Hematopoietic multipotent progenitor cell treated with erythropoietin and hydrocortisone succinate and interleukin-3 and kit ligand, for 15 days (in vitro differentiated cells): ENCODE results near the gene P4HB.
A peak's percentile ranks its signal among the peaks of the same experiment; 100 is the strongest.

ENCODE experiments used
- DNase-seq: peaks from one replicate; pipeline ENCODE4 v3.0.0-alpha.2; 2015; ENCODE audit warnings: low spot score

Gene P4HB

DNA sequence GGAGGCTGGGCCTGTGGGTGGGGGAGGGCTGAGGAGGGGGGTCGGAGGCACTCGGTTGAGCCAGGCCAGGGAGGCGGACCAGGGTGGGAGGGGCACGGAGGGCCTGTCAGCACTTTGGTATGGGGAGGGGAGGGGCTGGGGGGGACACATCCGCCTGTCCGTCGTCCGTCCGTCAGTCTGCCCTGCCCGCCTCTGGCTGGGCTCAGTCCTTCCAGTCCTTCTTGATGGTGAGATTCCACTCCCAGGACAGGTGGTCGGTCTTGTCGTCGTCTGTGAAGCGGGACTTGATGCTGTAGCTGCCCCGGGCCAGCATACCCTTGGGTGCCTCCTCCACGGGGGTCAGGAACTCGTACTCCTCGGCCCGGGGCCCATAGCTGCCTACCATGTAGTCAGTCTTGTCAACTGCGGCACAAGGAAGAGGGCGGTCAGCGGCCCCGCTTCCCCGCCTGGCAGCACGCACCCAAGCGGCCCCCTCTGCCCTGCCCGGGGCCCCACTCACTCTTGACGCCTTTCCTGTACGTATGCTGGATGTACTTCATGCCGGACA, 8.4 kb upstream of the P4HB start:
- DNase-seq = no peak

DNA sequence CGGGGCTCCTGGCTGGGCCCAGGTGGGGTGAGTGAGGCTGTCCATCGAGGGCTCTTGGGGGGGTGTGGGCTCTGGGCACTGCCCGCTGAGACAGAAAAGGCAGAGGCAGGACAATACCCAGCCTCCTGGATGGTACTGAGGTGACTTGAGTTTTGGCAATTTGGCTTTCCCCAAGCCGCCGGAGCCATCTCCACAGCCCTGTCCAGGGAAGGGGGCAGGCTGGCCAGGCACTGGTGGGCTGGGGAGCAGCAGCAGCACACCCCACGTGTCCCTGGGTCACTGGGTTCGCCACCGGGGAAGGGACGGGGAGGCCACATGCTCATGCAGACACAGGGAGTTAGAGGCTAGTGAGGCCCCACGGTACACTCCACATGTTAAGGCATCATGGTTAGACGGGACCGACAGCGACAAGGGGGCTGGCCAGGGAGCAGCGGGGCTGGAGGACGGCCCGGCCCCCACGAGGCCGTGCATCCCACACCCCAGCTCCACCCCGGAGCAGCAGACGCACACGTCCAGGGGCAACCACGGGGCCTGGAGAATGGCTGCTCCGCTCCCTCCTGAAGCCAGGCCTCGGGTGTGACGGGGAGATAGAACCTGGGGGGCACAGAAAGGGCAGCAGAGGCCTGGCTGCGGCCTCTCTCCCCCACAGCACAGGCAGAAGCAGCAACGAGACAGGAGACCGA, 7.8 kb upstream of the P4HB start:
- DNase-seq = no peak

DNA sequence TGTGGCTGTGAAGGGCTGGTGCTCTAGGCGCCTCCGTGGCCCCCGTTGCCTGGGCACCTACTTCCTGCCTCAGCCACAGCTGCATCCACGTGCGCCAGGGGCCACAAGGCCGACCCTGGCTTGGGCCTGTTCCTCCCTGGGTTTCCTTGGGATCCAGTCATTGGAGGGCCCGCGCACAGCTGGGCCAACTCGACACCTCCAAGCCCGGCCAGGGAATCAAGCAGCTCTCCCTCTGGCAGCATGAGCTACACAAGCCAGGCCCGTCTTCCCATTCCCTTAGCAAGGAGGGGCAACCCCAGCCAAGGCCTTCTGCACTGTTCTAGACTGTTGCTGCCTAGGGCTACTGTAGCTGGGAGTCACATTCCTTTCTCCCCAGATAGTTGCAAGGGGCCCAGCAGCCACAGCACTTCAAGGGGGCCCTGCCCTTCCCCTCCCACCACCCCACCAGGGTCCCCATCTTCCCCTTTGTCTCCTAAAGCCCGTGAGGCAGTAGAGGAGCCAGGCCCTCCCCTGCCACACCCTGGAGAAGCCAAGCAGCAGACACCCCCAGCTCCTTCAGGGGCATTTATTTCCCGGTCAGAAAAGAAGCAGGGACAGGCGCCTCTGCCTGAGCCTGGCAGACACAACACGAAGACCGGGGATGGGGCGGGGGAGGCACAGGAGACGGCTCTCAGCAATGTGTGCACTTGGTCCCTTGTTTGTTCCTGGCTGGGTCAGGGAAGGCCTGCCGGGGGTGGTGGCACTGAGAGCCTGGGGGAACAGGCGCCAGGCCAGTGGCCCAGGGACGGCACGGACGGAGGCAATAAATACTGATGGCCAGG, 7.0 kb upstream of the P4HB start:
- DNase-seq = no peak

DNA sequence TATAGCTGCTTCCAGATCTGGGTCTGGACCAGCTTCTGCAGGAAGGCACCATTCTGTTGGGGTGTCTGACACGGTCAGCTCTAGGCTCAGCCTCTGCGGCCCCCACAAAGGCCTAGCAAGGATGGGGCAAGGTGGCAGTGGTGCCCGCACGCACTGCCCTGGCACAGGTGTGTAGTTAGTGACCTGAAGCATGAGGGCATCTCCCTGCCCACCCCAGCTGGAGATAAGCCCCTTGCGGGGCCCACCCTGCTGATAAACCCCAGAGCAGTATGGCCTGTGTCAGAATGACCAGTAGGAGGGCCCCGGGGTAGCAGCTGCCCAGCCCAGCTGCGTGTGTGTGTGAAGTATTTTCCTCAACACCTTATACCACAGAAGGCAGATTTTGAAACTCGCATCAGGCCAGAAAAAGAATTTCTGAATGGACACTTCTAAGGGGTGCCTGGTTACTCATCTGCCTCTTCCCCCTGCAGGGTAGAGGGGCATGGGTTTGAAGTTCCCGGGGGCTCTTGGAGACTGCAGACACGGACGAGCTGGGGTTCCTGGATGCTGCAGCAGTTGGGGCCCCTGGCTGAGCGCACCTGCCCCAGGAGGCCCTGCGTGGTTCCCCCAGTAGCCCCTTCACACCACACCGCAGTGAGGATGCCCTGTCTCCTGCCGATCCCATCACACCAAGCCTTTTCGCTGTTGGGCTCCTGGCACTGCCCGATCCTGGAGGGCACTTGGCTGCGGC, 6.3 kb upstream of the P4HB start:
- DNase-seq = no peak

DNA sequence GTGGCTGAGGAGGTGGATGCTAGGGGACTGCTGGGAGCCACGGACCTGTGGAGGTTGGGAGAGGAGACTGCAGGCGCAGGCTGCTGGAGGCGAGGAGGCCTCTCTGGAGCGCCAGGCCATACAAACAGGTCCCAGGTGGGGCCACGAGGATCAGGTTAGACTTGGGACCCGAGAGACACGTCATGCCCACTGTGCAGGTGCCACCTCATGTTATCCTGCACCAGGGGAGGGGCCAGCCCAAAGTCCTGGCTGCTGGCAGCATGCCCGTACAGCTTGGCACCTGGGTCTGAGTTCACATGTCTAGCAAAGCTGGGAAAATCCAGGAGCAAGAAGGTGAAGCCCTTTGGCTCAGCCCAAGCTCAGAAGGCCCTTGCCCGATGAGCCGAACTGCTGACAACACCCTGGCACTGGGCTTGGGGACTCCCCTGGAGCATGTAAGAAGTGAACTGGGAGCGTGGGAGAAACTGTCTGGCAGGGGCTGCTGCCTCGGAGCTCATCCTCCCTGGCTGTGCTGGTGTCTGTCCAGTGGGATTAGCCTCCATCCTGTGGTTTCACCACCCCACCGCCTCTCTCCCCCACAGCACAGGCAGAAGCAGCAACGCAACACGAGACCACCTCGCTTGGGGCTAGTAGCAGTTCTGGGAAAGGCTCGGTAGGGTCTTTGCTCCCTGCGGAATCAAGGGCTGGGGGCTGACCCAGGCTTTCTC, 5.6 kb upstream of the P4HB start:
- no peak for DNase-seq

DNA sequence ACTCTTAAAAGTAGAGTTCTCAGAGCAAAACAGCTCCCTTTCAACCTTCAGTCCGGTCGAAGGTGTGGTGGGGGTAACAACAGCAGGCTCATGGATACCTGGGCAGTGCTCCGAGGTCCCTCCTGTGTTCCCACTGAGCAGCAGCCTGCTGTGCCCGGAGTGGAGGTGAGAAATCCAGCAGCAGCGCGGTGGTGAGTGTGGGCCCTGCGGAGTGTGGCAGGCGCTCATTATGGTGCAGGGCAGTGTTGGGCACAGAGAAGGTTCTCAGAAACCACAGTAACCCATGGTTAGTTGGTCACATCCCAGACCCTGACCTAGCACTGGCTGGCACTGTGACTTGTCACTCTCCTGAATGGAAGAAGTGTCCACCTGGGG, 5.0 kb upstream of the P4HB start:
- DNase-seq = no peak

DNA sequence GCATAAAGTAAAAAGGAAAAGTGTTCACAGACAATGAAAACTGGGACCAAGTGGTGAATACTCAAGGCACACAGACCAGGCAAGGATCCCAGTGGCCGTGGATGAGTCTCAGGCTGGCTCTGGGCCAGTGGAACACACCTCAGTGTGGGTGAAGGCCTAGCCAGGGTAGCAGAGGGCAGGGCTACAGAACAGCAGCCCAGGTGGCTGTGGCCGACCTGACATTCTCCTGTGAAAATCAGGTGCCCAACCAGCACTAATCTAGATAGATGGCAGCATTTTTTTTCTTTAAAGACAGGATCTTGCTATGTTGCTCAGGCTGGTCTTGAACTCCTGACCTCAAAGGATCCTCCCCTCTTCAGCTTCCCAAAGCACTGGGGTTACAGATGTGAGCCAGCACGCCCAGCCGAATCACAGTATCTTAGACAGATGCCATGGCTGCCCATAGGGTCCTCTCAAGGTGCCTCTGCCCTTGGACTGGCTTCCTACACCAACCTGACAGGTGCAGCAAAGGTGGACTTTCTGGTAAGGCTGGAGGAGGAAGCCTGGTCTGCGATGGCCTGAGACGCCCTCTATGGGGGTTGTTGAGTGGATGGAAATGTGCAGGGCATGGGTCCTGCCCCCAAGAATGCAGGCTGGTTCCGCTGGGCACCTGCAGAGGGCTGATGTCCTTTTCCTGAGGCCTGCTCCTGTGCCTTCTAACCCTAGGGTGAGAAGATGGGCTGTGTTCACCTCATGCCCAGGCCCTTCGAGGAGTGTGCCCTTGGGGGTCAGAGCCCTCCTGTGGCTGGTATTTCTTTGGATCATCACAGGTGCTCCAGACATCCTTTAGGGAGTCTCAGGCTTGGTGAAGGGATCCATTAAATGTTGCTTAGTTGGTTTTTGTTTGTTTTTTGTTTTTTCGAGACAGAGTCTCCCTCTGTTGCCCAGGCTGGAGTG, 3.8 kb upstream of the P4HB start:
- no peak for DNase-seq

DNA sequence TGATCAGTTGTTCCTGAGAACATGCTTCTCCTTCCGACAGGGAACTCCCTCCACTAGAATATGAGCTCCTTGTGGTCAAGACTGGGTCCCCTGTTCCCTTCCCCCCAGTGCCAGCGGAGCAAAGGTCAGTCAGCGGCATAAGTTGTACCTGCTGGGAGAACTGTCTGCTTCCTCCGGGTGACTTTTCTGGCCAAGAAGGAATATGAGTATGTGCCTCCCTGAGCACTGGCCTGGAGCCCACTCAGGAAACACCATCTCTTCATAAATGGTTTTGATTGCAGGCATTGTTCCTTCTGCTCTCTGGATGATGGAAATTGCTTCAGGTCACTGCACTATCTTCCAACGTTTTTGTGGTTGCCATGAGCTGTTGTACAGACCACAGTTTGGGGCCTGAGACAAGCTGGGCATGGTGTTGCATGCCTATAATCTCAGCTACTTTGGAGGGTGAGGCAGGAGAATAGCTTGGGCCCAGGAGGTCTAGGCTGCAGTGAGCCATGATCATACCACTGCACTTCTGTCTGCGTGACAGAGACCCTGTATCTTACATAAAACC, 2.9 kb upstream of the P4HB start:
- DNase-seq = no peak

DNA sequence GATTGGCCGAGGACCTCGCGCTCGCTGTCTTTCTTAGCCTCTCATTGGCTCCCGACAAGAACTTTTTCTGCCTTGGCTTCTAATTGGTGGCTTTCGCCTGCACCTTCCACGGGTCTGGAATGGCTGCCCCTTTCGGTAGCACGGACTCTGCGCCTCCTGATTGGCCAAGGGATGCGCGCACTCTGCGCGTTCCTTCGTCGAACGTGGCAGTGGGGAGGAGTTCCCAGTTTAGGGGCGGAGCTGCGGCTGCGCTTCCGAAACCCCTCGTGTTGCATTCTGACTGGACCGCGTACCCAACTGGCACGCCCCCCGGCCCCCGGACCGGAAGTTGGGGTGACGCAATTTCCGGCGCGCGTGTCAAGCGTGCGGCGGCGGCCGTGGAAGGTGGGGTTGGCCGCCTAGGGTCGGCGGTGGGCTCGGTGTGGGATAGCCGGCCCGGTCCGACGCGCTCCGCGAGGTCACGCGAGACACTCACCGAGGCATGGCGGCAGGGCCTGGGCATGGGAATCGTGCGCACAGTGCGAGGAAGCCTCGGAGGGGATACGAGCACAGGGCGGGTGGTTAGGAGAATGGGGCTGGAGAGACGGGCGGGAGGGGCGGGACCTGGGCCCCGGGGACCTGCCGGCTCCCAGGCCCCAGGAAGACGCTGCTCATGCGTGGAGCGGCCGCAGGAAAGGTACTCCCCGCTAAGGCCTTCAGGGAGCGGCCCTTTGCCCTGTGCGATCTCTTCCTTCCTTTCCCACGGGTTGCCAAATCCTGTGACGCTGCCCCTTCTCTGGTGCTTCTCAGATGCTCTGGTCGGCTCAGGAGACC, 627 bp upstream of the P4HB start:
- DNase-seq = peak; percentile 100

DNA sequence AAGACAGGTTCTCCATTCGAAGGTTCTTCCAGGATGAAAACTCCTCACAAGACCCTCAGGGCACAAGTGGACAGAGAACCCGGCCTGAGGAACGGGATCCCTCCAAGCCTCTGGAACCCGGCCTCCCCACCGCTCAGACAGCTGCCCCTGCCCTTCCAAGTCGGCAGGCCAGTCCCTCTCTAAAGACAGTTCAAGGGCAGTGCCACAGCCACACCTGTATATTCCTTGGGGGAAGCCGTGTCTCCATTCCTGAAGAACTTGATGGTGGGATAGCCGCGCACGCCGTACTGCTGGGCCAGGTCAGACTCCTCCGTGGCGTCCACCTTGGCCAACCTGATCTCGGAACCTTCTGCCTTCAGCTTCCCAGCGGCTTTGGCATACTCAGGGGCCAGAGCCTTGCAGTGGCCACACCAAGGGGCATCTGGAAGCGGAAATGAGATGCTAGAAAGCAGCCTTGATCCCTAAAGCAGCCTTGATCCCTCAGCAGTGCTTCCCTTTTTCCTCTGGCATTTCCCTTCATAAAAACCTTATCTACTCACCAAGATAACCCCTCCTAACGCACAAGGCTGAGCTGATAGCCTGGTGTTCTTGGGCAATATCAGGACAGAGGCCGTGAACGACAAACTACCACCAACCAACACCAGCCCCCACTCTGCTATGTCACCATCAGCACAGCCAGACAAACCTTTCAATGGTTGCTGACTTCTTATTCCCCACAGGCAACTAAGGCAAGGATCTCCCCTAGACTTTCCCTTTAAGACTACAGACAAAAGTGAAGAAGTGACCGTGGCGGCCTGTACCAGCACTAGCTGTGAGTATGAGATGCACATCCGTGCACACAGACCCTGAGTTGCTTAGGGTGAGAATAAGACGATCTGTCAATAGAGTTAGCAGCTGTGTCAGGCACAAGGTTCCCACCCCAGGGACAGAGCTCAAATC, 1.1 kb downstream of the P4HB start:
- DNase-seq = peak; percentile 14

DNA sequence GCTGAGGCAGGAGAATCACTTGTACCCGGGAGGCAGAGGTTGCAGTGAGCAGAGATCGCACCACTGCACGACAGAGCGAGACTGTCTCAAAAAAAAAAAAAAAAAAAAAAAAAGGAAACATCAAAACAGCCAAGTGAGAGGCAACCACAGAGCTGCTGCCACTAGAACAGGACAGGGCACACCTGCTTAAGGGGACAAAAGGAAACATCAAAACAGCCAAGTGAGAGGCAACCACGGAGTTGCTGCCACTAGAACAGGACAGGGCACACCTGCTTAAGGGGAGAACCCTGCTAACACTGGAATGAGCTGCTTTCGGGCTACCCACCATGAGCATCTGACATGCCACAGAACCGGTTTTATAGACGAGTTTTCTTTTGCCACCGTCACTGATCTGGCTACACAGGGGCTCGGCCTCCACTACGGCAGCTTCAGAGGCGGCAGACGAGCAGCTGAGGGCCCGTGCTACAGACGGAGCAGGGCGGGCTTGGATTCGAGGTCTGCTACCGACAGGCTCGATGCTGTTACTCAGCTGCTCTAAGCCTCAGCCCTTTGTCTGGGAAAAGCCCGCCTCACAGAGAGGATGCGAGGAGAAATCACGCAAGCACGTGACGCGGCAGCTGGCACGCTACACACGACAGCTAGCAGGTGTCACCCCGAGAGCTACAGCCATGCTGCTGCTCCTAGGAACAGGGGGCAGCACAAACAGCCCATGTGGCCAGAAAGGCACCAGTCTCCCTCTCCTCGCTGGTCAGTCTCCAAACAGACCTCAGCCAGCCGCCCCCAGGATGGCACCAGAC, 2.0 kb downstream of the P4HB start:
- DNase-seq = no peak

DNA sequence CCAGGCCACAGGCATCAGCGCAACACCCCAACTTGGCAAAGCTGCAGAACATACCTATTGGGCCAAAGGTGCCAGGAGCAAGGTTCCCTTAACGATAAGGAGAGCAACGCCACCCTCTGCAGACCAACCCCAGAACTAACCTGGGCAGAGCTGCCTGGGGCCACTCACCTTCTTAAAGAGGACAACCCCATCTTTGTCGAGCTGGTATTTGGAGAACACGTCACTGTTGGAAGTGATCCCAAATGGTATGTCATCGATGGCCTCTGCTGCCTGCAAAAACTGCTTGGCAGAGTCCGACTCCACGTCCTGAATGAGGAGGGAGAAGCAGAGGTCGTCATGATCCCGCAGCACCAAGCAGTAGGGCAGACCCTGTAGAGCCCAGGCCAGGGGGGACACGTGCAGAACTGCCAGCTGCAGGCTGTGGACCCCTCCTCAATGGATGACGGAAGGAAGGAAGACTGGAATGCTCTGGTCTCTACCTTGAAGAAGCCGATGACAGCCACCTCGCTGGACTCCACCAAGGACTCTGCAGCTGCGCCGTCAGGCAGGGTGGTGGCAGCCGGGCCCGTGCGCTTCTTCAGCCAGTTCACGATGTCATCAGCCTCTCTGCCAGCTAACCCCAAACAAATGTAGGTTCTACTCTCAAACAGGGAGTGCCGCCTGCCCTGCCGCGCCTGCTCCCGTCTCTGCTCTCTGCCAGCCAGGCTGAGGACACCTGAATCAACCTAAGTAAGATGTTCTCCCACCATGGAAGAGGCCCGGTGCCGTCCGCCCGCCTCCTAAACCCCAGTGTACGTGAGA, 5.2 kb downstream of the P4HB start:
- DNase-seq = peak; percentile 40

DNA sequence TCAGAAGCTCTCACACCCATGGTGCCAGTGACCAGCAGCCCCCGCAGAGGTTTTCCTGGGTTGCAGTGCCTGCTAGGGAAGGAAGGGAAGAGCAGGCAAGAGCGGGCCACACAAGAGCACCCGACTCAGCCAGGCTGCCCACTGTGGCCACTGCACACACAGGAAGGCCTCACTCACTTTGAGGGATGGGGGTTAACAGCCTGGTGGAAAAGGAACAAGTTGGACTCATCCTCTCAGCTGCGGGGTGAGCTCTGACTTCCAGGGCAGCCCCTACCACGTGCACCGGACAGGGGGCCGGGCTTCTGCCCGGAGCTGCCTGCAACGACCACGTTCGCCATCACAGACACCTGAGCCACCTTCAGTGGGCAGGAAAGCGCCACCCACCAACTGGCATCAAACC, 8.1 kb downstream of the P4HB start:
- DNase-seq = no peak

DNA sequence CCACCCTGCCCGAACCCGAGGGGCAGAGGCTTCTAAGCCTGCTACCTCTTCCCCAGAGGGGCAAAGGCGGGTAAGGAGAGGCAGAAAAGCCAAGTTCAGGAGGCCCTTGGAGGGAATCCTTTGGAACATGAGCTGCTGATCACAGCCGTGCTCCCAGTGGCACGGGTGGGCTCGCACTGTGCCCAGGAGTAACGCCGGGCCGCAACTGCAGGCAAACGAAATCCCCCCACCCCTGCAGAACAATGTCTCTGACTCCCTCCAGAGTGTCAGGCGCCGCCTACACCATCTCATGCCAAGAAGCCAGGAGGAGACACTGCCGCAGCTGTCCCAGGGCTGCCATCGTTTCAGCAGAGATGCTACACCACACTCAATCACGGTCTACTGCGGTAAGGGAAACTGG, 8.9 kb downstream of the P4HB start:
- no peak for DNase-seq

DNA sequence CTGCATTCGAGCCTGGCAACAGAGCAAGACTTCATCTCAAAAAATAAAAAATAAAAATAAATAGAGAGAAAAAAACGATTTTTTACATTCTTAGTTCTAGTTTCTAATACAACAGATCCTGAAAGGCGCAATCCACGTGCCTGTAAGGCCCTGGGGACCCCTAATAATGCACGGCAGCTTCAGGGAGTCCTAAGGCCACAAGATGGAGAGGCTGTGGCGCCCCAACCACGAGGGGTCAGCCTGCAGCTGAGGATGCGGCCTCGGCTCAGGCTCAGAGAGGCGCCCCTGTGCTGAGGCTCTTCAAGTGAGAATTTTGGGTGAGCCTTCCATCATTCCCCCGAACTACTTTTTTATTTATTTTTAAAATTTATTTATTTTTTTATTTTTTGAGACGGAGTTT, 10.9 kb downstream of the P4HB start:
- DNase-seq = no peak

DNA sequence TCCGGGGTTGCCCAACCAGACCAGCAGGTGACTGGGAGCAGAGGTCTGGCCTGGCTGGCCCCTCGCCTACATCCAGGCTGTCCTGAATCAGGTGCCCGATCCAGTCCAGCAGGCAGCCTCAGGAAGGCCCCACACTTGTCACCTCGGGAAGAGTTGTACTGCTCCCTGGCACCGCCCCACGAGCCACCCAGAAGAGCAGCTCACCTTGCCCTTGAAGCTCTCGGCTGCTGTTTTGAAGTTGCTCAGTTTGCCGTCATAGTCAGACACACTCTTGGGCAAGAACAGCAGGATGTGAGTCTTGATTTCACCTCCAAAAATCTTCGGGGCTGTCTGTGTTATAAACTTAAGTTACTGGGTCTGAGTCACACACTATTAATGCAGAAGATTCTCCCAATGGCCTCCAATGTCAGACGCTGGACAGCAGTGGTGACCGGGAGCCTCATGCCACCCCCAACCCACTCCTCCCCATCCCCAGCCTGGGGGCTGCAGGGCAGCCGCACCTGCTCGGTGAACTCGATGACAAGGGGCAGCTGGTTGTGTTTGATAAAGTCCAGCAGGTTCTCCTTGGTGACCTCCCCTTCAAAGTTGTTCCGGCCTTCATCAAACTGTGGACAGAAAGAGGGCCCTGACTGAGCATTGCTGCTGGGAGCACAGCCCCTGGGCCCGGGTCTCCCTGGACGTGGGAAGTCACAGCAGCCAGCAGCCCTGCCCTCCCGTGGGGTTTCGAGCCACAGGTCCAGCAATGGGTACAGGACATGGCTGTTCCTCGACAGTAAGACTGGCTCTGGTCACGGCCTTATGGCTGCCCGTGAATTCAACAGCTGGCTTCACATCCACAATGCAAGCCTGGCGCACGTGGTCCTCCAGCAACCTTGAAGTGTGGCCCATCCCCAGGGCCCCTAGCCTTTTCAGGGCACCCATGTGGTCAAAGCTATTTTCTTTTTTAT, 13.3 kb downstream of the P4HB start:
- DNase-seq = no peak
